B cell (primary cell): Measurements from ENCODE around the gene ARHGAP12.

Source experiments
- CTCF ChIP-seq: fragments of 200-600 bp; IDR thresholded peaks from one replicate; pipeline ENCODE4 v1.8.0; 2022; ENCODE audit warnings: antibody characterized with exemption, mild to moderate bottlenecking
- EZH2 ChIP-seq: IDR thresholded peaks from 2 replicates; pipeline ENCODE4 v1.6.1; 2012; ENCODE audit warnings: borderline replicate concordance, low read depth, mild to moderate bottlenecking, moderate library complexity, low read length; ENCODE audit not compliant: insufficient read depth, poor library complexity, severe bottlenecking

GRCh38 chr10:31927565-31927883 is 1.1 kb downstream of the ARHGAP12 start:
- no peak for TF ChIP-seq EZH2
- no peak for TF ChIP-seq CTCF
